Activated naive CD4-positive, alpha-beta T cell treated with anti-CD3 and anti-CD28 coated beads, Interleukin-2, amount 50 U/mL, for 24 hours (primary cell): ENCODE results near the gene CAMK1.
A peak's percentile ranks its signal among the peaks of the same experiment; 100 is the strongest.
"Not testable (repeated sequence)": the region's sequence is repeated elsewhere in the genome, so short reads cannot be mapped to it uniquely, and the experiment has no call there.

Experiments used
- H3K27ac Mint-ChIP-seq: one replicate; pipeline ENCODE4 v1.8.0; 2021; ENCODE audit warnings: mild to moderate bottlenecking, mixed read lengths
- H3K27me3 Mint-ChIP-seq: one replicate; pipeline ENCODE4 v1.8.0; 2021; ENCODE audit warnings: mixed read lengths
- H3K36me3 Mint-ChIP-seq: one replicate; pipeline ENCODE4 v1.8.0; 2021; ENCODE audit warnings: mixed read lengths
- H3K4me1 Mint-ChIP-seq: one replicate; pipeline ENCODE4 v1.8.0; 2021; ENCODE audit warnings: mixed read lengths
- H3K4me3 Mint-ChIP-seq: one replicate; pipeline ENCODE4 v1.8.0; 2021; ENCODE audit warnings: mild to moderate bottlenecking, mixed read lengths
- H3K9me3 Mint-ChIP-seq: one replicate; pipeline ENCODE4 v1.8.0; 2021; ENCODE audit warnings: mixed read lengths

The CAMK1 gene

DNA sequence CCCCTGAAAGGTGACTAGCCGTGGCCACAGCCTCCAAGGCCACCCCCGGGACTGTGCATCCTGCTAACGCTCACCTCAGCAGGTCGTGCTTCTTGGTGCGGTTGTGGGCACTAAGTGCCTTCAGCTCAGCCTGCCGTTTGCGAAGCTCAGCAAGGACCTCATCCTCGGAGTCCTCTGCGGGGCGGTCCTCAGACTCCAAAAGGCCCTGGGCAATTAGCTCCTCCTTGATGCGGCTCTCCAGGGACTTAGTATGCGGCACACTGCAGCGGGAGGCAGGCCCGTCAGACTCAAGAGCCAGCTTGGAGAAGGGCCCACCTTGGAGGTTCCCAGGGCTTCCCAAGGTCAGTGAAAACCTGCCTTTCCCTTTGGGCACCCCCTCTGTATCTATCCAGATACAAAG is 14.2 kb upstream of the CAMK1 start:
- Mint-ChIP-seq H3K27ac (no peak overlapping the region), H3K9me3 (no peaks in the 10 kb centered on the region), H3K4me3 (no peak overlapping the region), H3K36me3 (peaks cover 13% of the 10 kb centered on the region), H3K4me1 (peaks cover 61% of the 10 kb centered on the region), H3K27me3 (no peaks in the 10 kb centered on the region)

DNA sequence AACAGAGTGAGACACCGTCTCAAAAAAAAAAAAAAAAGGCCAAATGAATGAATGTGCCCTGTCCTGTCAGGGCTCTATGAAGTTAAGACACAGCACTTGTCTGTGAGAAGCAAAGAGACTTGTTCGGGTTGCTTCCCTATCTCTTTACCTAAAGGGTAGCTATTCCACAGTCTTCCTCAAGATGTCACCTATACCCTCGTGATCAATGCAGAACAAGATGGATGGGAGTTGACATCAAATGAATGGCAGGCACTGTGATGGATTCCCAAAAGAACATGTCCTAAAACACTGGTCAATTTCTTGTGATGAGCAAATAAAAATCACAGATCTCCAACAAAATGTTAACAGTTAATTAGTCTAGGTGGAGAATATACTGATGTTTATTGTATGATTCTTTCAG is 13.0 kb upstream of the CAMK1 start:
- no peaks in the 10 kb centered on the region for H3K27me3 Mint-ChIP-seq
- H3K4me1 Mint-ChIP-seq = peaks cover 69% of the 10 kb centered on the region
- H3K27ac Mint-ChIP-seq = no peak overlapping the region
- peaks cover under 1% of the 10 kb centered on the region for H3K9me3 Mint-ChIP-seq
- no peak overlapping the region for H3K4me3 Mint-ChIP-seq
- peaks cover 12% of the 10 kb centered on the region for H3K36me3 Mint-ChIP-seq

DNA sequence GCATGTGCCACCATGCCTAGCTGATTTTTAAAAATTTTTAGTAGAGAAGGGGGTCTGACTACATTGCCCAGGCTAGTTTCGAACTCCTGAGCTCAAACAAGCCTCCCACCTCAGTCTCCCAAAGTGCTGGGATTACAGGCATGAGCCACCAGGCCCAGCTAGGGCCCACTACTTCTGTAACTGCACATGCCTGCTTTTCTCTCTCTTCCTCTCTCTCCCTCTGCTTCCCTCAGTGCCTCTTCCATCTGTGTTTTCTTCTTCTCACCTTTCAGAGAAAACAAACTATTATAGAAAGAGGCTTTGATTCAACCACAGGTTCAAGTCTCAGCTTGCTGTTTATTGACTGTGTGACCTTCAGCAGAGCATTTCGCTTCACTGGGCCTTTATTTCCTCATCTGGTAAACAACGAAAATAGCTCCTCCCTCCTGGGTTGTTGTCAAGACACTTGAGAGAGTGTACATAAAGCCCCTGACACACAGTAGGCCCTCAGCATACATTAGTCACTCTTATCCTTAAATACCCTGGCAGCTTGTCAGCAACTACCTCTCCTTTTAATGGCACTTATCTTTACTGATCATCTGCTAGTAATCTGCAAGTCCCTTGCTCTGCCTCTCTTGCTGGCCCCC is 12.3 kb upstream of the CAMK1 start:
- Mint-ChIP-seq H3K4me3 (no peak overlapping the region), H3K9me3 (peaks cover 3% of the 10 kb centered on the region), H3K4me1 (peaks cover 69% of the 10 kb centered on the region), H3K27me3 (no peaks in the 10 kb centered on the region), H3K27ac (no peak overlapping the region), H3K36me3 (peaks cover 11% of the 10 kb centered on the region)

DNA sequence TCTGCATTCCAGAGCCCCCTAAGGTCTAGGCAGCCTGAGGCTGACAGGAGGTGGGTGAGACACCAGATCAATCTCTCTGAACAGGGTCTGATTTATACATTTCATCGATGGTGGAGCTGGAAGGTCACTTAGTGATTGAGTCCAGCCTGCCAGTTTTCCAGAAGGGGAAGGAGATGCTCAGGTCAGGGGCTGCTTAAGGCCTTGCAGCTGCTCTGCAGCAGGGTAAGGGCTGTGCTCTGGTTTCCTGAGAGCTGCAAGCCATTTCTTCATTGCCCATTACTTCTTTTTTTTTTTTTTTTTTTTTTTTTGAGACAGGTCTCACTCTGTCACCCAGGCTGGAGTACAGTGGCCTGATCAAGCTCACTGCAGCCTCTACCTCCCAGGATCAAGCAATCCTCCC is 11.8 kb upstream of the CAMK1 start:
- Mint-ChIP-seq H3K27ac (no peak overlapping the region), H3K4me3 (no peak overlapping the region), H3K27me3 (no peaks in the 10 kb centered on the region), H3K4me1 (peaks cover 69% of the 10 kb centered on the region), H3K9me3 (peaks cover 3% of the 10 kb centered on the region), H3K36me3 (peaks cover 11% of the 10 kb centered on the region)

DNA sequence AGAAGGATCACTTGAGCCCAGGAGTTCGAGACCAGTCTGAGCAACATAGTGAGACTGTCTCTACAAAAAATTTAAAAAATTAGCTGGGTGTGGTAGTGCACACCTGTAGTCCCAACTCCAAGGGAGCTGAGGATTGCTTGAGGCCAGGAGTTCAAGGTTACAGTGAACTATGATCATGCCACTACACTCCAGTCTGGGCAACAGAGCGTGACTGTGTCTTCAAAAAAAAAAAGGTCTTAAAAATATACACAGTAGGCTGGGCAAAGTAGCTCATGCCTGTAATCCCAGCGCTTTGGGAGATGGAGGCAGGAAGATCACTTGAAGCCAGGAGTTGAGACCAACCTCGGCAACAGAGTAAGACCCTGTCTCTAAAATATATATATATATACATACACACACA is 11.2 kb upstream of the CAMK1 start:
- H3K4me1 Mint-ChIP-seq = peaks cover 69% of the 10 kb centered on the region
- H3K4me3 Mint-ChIP-seq = no peak overlapping the region
- peaks cover 11% of the 10 kb centered on the region for H3K36me3 Mint-ChIP-seq
- peaks cover 3% of the 10 kb centered on the region for H3K9me3 Mint-ChIP-seq
- peak overlapping the region; percentile 97 for H3K27ac Mint-ChIP-seq
- H3K27me3 Mint-ChIP-seq = no peaks in the 10 kb centered on the region

DNA sequence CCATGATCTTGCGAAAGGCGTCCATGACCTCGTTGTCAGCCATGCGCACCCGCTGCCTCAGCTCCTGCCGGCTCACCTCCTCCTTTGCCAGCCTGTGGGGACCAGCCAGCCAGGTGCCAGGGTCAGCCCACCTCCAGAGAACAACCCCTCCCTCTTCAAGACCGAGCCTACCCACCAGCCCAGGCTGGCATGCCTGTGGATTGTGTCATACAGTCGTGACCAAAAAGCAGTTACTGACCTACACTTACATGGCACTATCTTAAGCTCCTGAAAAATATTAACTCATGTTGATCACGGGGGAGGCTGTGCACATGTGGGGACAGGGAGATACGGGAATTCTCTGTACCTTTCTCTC is 10.7 kb upstream of the CAMK1 start:
- H3K9me3 Mint-ChIP-seq = peaks cover 3% of the 10 kb centered on the region
- H3K27me3 Mint-ChIP-seq = no peaks in the 10 kb centered on the region
- peaks cover 68% of the 10 kb centered on the region for H3K4me1 Mint-ChIP-seq
- H3K36me3 Mint-ChIP-seq = peaks cover 9% of the 10 kb centered on the region
- H3K27ac Mint-ChIP-seq = peak overlapping the region; percentile 97
- H3K4me3 Mint-ChIP-seq = peak overlapping the region; percentile 67

DNA sequence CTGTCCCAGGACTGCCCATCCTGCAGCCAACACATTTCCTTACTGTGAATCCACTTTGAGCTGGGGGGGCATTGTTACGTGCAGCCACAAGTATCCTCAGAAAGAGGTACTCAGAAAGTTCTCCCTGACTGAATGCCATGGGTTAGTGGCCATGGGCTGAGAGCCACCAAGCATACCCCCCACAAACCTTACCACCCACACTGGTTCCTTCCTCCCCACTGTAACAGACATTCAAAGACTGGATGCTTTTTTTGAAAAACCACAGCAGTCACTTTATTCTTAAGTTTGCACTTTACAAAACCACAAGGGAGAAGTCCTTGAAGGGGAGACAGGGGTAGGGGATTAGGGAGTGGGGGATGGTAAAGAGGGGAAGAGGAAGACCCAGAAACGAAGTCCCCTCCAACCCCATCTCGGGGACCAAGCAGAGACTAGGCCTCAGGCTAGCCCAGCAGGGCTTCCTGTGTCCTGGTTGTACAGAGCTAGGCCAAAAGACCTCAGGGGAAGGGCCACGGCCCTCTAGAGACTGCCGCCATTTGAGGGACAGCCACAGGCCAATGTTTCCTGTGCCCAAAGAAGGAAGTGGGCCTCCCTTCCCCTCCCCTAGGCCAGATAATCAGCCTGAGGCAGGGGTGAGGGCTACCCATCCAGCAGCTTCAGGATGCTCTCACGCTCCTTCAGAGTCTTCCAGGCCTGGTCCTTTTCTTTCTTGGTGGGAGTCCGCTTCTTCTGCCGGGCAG is 10.1 kb upstream of the CAMK1 start:
- Mint-ChIP-seq H3K4me3 (peak overlapping the region; percentile 67), H3K36me3 (peaks cover 7% of the 10 kb centered on the region), H3K27ac (peak overlapping the region; percentile 97), H3K4me1 (peaks cover 66% of the 10 kb centered on the region), H3K27me3 (no peaks in the 10 kb centered on the region), H3K9me3 (peaks cover 3% of the 10 kb centered on the region)

DNA sequence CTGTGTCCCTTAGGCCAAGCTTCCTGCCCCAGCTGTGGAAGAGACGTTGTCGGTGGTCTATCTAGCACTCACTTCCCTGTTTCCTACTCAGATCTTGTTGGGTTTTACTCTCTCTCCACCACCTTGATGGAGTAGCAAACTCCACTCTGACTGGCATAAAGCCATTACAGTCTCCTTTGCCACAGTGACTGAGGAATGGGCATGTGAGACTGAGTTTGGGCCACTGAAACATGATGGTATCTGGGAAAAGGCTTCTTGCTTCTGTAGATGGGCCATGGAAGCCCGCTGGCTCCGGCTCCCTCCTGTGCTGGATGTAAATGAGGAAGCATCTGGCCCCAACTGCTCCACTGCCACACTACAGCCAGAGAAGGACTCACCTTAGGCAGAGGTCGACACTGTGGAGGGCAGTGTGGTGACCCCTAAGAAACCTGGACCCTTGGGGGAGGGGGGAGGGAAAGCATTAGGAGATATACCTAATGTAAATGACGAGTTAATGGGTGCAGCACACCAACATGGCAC is 9.4 kb upstream of the CAMK1 start:
- Mint-ChIP-seq H3K27ac (peak overlapping the region; percentile 97), H3K27me3 (no peaks in the 10 kb centered on the region), H3K9me3 (peaks cover 3% of the 10 kb centered on the region), H3K4me1 (peaks cover 66% of the 10 kb centered on the region), H3K36me3 (peaks cover 7% of the 10 kb centered on the region), H3K4me3 (peak overlapping the region; percentile 84)

DNA sequence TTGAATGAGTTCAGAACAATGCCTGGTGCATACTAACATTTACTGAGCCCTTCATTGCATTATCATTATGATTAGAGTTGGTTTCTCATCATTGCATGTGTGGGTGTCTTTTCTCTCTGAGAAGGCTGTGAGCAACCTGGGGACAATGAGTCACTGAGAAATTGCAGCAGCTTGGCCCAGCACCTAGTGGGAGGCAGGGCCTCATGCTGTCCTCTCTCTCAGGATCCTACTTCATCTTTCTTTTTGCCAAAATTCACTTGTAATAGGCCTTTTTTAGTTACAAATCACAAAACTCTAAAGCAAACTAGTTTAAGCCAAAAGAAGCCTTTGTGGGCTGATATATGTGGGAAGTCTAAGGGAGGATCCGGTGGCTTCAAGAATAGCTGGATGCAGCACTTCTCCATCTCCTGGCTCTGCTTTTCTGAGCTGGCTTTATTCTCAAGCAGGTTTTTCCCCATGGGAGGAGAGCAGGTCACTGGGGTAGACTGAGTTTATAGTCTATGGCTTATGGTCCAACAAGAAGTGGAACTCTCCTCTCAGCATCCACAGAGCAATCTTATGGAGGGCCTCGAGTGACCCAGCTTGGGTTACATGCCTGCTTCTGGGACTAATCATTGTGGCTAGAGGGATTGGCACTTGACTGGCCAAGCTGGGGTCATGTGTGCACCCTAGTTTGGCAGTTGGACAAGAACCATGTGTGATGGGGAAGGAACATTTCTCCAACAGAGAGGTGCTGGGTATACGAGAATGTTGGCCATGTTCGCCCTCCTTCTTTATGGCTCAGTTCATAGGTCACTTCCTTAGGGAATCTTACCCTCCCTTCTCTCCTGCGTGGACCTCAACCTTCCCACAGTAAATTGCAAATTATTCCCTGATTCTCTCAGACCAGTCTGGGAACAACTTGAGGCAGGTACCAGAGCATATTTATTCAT is 8.7 kb upstream of the CAMK1 start:
- Mint-ChIP-seq H3K9me3 (peaks cover 3% of the 10 kb centered on the region), H3K4me3 (peak overlapping the region; percentile 84), H3K27ac (peak overlapping the region; percentile 97), H3K36me3 (peaks cover 7% of the 10 kb centered on the region), H3K4me1 (peaks cover 66% of the 10 kb centered on the region), H3K27me3 (no peaks in the 10 kb centered on the region)

DNA sequence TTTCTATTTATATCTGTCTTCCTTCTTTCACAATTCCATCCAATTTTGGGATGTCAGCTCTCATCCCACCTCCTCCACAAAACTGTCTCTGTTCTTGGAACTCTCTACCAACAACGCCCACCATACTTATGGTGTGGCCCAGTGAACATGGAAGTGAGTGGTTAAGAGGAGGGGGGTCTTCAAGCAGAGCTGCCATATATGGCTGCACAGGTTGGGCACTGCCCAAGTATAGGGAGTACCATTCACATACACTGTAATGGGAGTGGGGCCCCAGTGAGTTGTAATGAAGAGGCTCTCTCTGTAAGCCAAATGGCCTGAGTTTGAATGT is 7.9 kb upstream of the CAMK1 start:
- peak overlapping the region; percentile 84 for H3K4me3 Mint-ChIP-seq
- H3K27me3 Mint-ChIP-seq = no peaks in the 10 kb centered on the region
- H3K36me3 Mint-ChIP-seq = peaks cover 4% of the 10 kb centered on the region
- peaks cover 3% of the 10 kb centered on the region for H3K9me3 Mint-ChIP-seq
- H3K27ac Mint-ChIP-seq = peak overlapping the region; percentile 97
- H3K4me1 Mint-ChIP-seq = peaks cover 61% of the 10 kb centered on the region

DNA sequence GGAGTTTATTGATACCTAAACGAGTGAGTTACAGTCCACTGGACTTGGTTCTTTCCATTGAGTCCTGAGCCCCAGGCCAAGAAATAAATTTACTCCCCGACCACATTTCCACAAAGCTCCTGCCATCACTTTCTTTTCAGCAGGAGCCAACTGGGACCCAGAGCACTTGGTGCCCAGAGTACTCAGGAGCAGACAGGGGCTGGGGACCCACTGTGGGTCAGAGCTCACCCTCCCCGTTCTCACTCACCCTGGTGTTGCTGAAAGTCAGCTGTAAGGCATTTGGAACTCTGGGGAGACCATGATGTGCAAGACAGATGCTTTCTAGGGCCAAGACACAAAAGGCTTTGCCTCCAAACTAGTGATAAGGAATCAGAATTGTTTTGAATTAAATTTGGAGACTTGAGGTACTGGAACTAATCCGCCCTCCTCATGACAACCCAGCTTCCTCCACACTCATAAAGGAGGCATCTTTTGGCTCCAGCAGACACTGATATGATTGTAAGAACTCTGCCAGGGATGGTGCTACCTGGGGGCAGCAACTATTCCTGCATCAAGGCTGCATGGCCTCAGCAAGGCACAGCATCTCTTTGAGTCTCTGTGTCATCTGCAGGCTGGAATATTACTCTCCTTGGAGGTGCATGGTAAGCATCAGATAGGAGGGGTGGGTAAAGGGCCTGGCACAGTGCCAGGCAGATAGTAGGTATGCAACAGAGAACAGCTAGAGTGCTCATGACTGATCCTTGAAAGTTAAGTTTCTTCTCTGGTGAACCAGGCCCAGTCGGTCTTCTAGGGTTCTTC is 7.3 kb upstream of the CAMK1 start:
- Mint-ChIP-seq H3K9me3 (peaks cover 3% of the 10 kb centered on the region), H3K27ac (peak overlapping the region; percentile 97), H3K4me3 (peak overlapping the region; percentile 84), H3K36me3 (peaks cover 4% of the 10 kb centered on the region), H3K27me3 (no peaks in the 10 kb centered on the region), H3K4me1 (peaks cover 57% of the 10 kb centered on the region)

DNA sequence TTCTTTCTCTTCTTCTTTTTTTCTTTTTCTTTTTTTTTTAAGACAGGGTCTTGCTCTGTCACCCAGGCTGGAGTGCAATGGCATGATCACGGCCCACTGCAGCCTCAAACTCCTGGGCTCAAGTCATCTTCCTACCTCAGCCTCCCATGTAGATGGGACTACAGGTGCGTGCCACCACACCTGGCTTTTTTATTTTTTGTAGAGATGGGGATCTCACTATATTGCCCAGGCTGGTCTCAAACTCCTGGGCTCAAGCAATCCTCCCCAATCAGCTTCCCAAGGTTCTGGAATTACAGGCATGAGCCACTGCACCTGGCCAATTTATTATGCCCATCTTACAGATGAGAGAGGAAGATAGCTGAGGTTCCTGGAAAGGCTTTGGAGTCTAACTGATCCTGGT is 1.3 kb upstream of the CAMK1 start:
- H3K36me3 Mint-ChIP-seq, H3K9me3 Mint-ChIP-seq, H3K27me3 Mint-ChIP-seq, H3K27ac Mint-ChIP-seq: not testable (repeated sequence)
- peak overlapping the region; percentile 72 for H3K4me3 Mint-ChIP-seq
- peaks cover 31% of the 10 kb centered on the region for H3K4me1 Mint-ChIP-seq

DNA sequence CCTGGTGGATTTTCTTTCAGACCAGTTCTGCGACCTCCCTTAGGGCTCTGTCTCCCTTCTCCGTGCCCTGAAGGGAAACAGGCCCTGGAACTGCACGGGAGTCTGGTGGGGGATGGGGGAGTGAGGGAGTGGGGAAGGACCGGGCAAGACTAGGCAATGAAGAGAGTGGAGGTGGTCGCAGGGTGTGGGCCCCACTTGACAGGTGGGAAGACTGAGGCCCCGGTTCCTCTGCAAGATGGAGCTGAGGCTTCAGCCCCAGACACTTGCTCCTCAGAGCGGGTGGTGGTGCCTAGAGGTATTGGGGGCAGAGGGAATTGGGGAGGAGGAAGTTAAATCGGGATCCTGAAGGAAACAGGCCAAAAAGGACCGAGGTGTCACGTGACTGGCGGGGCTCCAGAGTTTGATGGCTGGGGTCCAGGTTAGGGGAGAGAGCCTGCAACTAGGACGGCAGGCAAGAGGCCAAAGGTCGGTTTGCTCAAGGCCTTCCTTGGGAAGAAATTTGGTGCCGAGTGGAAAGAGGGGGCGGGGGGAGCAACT is 597 bp upstream of the CAMK1 start:
- H3K9me3 Mint-ChIP-seq = no peaks in the 10 kb centered on the region
- no peaks in the 10 kb centered on the region for H3K27me3 Mint-ChIP-seq
- peak overlapping the region; percentile 36 for H3K4me3 Mint-ChIP-seq
- peaks cover 29% of the 10 kb centered on the region for H3K4me1 Mint-ChIP-seq
- H3K27ac Mint-ChIP-seq = no peak overlapping the region
- no peaks in the 10 kb centered on the region for H3K36me3 Mint-ChIP-seq

DNA sequence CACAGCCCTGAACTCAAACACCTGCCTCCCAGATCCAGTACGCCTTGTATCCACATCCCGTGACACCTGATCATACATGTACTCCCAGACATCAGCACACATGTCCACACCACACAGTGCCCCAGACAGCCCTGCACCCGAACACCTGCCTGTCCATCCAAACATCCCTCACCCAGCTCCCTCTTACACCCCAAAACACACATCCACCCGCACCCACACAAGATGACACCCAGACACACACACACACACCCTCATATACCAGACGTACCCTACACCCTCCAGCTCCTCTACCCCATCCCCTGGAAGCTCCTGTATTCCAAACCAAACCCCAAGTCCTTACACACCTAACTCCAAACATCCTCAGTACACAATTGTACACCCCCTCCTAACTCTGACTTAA is 735 bp downstream of the CAMK1 start:
- H3K36me3 Mint-ChIP-seq = no peaks in the 10 kb centered on the region
- H3K4me1 Mint-ChIP-seq = peaks cover 29% of the 10 kb centered on the region
- peak overlapping the region; percentile 71 for H3K4me3 Mint-ChIP-seq
- no peak overlapping the region for H3K27ac Mint-ChIP-seq
- H3K27me3 Mint-ChIP-seq = no peaks in the 10 kb centered on the region
- H3K9me3 Mint-ChIP-seq = no peaks in the 10 kb centered on the region
